OCI-M1 (cell line): ENCODE data around the gene SLC7A8.
"Not testable (repeated sequence)": the region's sequence is repeated elsewhere in the genome, so short reads cannot be mapped to it uniquely, and the experiment has no call there.

Source experiments
- DNase-seq: peaks from one replicate; lab custom pipeline; 2025; lab: John Stamatoyannopoulos, UW

SLC7A8 gene

DNA sequence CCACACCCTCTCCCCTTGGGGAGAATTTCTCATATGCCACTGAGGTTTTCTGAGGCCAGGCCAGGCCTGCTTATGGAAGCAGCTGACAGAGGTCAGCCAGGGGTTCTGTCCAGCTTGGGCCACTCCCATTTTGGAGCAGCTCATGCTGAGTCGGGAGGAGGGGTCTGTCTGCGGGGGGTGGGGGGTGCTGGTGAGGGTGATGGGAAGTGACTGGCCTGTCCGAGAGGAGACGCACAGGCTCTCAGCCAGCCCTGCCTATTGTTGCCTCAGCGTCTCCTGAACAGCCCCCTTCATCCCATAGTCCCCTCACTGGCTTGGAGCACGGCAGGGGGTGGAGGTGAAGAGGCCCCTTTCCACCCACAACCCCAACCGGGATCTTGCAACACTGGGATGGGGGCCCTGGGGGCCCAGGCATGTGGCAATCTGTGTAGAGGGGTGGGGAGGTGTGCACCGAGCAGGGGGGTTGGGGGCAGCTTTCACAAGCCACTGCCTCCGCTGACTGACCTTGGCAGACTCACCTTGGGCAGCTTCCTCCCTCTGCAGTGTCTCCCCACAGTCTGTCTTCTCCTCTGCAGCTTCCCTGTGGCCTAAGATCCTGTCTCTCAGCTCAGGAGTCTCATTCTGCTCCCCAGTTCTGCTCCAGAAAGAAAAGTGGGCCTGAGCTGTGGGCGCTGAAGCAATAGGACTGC is 69.9 kb downstream of the SLC7A8 start:
- peak; percentile 57 for DNase-seq

DNA sequence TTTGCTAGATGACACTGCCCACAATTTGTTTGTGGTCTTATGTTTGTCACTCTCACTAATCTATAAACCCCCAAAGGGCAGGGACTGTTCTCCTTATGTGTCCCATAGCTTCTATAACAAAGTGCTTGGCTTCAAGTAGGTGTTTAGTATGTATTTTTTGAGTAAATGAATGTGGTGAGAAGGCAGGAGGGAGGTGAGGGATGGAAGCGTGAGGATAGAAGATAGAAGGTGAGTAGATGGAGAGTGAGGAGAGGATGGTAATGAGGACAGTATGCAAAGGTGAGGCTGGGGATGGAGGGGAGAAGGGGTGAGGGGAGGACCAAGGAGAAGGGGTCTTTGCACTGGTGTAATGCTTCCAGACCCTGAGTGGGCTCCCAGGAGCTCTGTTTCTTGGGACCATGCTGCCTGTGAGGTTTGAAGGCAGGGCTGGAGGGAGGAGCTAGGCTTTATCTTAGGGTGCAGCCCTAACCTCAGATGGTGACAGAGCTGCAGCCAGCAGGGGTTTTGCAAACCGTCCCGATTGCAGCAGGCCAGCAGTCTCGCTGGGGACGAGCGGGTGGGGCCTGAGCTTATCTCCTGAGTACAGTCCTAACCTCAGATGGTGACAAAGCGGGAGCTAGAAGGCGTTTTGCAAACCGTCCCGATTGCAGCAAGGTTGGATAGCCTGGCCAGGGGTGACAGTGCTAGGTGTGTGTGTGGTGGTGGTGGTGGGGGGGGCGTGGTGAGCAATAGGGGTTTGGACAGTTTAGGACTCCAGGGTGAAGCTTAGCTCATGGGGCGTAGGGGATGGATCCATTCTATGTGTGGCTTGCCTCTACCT is 70.9 kb downstream of the SLC7A8 start:
- peak; percentile 96 for DNase-seq

DNA sequence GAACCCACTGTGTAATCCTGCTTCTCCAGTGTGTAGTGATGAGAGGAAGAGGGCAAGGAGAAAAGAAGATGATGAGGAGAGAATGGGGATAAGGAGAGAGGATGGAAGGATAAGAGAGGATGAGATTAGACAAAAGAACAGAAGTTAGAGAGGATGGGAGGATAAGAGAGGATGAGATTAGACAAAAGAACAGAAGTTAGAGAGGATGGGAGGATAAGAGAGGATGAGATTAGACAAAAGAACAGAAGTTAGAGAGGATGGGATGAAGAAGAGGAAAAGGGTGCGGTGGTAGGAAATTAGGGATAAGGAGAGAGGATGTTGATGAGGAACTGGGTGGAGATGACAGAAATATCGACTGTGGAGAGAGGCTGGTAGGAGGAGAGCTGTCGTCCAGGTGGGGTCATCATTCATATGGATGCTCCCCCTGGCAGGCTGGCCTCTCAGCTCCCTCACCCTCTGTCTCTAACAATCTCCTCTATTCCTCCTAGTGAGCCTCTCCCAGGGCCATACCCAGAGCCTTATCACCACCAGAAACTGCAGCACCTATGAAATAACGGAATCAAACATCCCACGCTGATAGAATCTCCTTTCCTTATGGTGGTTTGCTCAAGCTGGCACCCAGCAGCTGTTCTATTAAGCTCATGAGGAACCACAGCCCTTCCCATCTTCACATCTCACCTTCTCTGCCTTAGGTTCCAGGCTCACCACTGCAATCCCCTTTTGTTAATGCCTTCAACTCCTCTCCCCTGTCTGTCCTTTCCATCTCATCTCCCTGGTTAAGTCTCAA is 72.7 kb downstream of the SLC7A8 start:
- DNase-seq = peak; percentile 35

DNA sequence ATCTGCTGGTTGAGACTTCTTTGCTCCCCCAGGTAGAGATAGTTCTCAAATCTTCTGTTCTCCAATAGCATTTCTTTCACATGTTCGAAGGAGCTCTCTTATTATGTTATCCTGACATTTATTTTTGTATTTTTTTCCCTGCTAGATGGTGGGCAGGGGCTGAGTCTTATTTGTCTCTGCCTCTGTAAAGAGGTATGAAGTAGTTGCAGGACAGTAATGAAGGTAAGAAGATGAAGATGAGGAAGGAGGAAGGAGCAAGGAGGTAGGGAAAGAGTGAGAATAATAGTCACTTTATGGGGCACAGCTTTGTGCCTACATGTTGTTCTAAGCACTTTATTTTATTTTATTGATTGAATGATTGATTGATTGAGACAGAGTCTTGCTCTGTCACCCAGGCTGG is 73.7 kb downstream of the SLC7A8 start:
- DNase-seq = no peak

DNA sequence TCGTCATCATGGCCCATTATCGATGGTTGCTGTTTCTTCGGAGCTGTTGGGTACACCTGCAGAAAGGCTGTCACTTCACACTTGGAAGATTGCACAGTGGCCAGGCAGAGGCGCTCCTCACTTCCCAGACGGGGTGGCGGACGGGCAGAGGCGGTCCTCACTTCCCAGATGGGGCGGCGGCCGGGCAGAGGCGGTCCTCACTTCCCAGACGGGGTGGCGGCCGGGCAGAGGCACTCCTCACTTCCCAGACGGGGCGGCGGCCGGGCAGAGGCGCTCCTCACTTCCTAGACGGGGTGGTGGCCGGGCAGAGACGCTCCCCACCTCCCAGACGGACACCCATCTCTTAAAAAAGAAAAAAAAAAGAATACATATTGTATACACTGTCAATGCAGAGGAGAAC is 75.3 kb downstream of the SLC7A8 start:
- DNase-seq = not testable (repeated sequence)

DNA sequence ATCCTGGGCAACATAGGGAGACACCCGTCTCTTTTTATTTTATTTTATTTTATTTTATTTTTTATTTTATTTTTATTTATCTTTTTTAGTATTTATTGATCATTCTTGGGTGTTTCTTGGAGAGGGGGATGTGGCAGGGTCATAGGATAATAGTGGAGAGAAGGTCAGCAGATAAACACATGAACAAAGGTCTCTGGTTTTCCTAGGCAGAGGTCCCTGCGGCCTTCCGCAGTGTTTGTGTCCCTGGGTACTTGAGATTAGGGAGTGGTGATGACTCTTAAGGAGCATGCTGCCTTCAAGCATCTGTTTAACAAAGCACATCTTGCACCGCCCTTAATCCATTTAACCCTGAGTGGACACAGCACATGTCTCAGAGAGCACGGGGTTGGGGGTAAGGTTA is 75.8 kb downstream of the SLC7A8 start:
- DNase-seq = not testable (repeated sequence)

DNA sequence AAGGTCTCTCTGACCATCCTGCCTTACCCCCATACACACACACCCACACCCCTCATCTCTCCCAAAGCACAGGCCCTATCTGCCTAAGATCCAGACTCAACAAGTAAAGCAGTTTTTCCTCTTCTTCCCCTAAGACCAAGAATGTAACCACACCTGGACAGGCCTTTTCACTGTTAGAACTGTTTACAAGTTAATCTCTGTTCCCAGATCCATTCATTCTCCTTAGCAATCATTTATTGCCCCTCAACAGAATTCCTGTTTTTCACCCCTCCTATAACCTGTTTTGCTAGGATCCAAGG is 76.8 kb downstream of the SLC7A8 start:
- no peak for DNase-seq

DNA sequence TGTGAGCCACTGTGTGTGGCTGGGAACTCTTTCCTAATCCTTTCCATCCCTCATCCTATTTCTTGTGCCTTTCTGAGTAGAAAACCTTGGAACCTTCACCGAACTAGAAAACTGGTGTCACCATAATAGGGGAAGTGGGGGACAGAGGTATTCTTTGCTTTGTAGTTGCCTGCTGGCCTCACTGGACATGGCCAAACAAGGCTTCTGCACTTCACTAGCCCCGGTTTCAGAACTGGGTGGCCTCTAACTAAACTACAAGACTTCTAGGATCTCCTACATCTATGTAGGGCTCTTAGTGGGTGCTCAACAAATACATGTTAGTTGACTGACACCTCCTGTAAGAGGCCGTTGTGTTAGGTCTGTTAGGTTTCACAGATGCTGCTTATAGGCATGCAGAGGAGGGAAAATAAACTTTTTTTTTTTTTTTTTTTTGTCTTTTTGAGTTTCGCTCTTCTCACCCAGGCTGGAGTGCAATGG is 78.1 kb downstream of the SLC7A8 start:
- no peak for DNase-seq

DNA sequence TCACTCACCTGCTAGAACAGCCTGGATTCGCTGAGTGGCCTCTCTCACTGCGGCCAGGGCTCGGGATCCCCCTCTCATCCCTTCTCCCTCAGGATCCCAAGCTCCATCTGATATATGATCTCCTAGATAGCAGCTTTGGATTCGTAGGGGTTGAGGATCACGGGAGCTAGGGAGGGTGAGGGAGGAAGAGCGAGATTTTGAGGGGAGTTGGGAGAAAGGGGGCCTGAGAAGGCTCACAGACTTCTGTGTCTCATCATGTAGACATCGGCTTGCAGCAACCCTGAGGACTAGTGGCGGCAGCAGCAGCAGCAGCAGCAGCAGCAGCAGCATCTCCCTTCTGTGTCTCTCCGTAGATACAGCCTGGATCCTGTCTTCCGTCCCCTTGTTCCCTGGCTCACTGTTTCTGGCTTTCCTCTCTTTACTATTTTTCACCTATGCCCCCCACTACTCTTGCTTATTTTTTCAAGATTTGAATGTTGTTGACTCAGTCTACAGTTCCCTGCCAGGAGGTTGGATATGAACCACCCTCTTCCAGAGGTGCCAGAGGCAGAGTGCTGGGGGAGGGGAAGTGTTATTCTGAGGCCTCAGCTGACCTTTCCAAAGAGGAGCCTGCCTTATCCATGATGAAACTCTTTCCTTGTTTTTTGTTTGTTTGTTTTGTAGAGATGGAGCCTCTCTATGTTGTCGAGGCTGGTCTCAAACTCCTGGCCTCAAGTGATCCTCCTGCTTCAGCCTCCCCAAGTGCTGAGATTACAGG is 78.7 kb downstream of the SLC7A8 start, which contains the start of gene CIROP:
Gene CIROP, minus strand, starts transcription at position 399 of the 757 bp plus-strand sequence. Its CDS starts 69 bp downstream, at position 330.
- DNase-seq = no peak

DNA sequence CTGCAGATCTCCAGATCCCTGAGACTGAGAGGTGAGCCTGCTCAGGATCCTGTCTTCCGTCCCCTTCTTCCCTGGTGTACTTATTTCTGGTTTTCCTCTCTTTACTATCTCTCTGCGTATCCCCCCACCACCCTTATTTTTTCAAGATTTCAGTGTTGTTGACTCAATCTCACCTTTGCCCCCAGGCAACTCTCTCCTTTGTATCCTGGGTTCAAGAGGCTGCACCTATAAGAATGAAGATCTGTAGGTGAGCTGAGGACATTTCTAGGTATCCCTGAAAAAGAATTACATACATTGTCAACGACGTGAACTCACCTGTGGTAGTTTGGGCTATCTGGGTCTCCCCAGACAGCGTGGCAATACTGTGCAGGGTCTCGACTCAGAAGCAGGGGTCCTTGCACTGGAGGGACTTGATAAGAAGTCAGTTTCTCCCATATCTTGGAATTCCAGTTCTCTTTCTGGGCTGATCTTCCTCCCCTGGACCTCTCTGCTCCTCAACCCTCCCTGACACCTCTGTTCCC is 79.3 kb downstream of the SLC7A8 start:
- DNase-seq = no peak

DNA sequence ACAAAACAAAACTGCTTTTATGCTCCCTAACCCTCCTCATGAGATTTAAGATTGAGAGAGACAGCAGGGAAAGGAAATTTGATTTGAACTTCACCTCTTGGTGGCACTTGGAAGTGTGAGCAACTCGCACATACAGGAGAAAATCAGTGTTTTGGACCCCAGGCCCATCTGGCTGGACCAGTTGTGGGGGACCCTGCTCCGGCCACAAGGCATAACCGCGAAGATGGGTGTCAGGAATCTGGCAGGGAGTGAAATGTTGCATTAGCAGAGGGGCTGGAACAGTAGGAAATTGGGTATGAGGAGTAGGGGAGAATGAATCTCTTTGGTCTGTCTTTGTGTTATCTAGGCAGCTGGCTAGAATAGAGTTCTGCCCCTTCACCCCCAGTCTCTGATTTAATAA is 79.9 kb downstream of the SLC7A8 start:
- DNase-seq = no peak

DNA sequence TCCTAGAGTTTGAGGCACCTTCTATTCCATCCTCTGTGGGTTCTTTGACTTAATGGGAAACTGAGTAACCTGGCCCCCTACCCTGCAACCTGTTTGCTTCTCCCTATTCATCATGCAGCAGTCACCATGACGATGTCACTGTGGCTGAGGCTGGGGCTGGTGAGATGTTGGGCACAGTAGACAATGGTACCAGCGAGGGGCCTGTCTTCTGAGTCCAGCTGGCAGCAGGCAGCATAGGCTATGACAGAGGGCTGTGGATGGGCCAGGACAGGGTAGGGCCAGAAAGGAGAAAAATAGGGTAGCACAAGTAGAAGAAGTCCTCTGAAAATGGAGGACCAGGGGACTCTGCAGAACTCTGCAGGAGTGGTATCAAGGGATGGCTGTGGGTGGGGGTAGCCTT is 80.7 kb downstream of the SLC7A8 start:
- no peak for DNase-seq

DNA sequence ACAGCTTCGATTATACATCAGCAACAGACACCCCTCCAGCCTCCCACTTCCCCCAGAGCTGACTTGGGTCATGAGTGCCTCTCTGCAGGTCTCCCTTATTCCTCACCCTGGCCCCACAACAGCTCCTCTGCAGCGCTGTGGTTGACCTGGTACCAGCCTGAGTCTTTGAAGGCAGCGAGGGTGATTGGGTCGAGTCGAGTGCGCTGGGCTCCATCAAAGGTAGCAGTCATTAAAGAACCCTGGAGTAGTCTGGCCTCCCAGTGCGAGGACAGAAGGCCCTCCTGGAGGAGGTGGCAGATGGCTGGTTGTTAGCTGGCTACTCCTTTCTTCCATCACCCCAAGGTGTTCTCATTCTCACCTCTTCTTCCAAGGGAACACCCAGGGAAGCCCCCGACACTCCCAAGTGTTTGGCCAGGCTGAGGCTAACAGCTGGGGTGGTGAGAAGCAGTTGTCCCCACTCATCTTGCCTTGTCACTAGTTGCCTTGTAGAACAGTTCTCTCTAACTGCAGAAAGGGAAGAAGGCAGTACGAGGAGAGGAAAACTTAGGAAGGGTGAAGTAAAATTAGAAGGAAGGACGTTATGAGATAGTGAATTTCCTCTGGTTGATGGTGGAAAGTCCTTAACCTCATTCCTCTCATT is 81.4 kb downstream of the SLC7A8 start:
- no peak for DNase-seq

DNA sequence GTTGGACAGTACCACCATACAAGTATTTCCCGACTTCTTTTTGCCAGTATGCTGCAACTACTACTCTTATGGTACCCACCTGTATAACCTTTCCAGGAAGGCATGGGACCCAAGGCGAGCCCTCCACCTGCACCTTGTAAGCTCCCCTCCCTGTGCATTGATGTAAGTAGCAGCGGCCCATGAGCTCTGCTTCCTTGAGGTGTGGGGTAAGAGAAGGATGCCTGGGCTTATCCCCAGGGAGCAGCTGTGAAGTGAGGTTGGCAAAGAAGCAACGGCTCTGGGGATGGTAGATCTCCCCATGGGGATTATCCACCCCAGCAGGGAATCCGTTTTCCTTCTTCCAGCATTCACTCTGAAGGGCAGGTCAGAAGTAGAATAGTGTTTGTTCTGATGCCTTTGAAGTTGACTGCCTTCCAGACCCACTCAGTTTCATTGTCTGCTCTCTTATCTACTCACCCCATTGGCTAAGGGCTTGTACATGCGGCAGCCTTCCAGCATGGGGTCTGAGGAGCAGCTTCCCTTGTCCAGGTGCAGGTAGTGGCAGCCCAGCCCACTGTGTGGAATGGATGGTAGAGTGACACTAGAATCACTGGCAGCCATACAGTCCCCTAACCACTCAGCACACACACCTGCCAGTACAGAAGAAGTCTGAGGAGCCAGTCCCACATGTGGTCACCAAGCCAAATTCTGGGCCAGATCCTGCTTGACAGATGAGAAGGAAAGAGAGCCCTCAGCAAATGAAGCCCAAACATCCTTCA is 82.1 kb downstream of the SLC7A8 start:
- DNase-seq = no peak

DNA sequence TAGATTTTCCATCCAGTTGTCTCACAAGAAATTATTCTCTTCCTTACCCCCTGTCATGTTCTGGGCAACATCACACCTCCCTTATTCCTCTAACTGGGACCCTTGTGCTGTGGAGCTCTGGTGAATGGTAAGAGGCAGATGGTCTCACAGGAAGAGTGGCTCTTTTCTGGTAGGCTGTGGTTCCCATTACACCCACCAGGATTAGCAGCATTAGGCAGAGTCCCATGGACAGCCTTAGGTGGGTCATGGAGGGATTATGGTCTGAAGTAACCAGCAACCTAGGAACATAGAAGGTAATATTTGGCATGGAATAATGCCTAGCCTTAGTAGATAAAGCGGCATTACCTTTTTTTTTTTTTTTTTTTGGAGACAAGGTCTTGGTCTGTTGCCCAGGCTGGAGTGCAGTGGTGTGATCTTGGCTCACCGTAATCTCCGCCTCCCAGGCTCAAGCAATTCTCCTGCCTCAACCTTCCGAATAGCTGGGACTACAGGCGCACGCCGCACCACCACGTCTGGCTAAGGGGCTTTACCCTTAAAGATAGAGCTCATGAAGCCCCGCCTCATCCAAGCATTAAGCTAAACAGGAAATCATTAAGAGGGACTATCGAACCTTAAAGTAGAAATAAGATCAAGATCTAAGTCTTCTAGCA is 84.1 kb downstream of the SLC7A8 start:
- no peak for DNase-seq

DNA sequence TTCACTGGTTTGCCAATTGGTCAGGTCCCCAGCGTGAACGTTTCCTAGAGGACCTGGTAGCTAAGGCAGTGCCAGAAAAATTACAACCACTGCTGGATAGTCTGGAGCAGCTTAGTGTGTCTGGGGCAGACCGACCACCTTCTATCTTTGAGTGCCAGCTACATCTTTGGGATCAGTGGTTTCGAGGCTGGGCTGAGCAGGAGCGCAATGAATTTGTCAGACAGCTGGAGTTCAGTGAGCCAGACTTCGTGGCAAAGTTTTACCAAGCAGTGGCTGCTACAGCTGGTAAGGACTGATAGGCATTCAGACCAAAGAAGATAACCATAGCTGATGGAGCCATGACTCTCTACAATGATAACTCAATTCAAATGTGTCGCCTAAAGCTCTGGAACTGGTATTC is 85.7 kb downstream of the SLC7A8 start:
- no peak for DNase-seq

DNA sequence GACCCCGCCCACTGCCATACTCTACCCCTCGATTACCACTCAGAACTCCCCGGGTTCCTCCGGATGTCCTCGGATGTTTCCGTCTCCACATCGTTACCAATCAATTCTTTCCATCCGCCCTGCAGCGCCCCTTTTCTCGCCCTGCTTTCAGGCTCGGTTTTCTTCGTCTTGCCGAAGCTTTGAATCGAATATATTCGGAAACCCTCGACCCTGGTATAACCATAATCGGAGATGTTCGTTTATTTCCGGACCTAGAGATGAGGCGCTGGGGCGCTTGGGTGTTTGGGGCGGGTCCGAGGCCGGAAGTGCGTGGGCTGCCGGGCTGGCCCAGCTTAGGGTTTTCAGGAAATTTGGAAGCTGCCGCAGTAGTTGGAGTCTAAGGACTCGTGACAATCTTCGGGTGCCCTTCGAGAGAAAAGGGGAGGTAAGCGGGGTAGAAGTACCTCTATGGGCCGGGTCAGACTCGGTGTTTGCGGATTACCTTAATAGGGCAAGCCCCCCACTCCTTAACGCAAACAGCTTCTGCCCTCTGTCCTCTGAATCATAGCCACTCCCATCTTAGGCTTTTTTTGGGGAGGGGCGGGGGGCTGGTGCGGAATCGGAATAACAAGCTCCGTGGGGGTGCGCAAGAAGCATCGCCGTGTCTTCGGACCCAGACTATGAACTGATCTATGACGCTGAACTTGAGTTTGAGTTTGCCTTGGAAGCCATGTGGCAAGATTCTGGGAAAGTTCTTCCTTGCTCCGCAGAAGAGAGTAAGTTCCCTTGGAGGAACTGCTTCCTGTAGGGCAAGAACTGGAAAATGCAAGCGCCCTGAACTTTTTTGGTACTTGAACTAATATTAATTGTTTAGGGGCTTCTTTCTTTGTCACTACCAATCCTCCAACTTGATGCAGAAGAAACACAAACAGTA is 88.0 kb downstream of the SLC7A8 start, which contains the start of gene C14orf119:
Gene C14orf119, plus strand, starts transcription at position 310 of the 913 bp plus-strand sequence. CDS start 2,154 bp downstream, outside the sequence.
- DNase-seq = no peak

DNA sequence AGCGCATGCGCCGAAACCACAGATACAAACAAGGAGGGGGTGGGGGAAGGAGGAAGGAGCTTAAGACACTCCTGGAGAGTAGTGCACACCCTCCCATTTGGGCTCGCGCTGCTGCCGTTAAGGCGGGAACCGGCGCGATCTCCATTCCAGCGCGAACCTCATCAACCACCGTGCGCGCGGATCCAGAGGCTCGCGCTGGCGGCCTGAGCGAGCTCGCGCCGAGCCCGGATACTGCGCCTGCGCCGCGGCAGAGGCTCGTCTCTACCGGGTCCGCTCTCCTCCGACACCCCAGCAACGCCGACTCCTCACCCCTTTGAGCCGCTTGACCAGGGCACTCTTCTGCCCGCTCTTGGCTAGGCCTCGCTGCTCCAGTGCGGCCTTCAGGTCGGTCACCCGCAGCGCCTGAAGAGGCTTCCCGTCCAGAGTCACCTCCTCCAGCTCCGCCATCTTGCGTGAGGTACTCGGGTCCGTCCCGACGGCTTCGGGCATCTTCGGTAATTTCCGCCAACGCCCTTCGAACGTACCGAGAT is 88.7 kb downstream of the SLC7A8 start, which contains the start of gene ACIN1:
Gene ACIN1, minus strand, starts transcription at position 471 of the 530 bp plus-strand sequence. Its CDS starts 24 bp downstream, at position 447.
- no peak for DNase-seq
